Loucy (cell line): Measurements from ENCODE around the gene SLC7A9.

Experiments
- H2AFZ ChIP-seq: fragments of 200-600 bp; sonication (generic); 2 replicates; pipeline ENCODE4 v1.6.0; 2016; ENCODE audit warnings: antibody characterized with exemption, mild to moderate bottlenecking, low read length, moderate library complexity
- H3F3A ChIP-seq: fragments of 200-600 bp; 2 replicates; pipeline ENCODE4 v1.6.0; 2016; ENCODE audit warnings: antibody characterized with exemption, low read depth, mild to moderate bottlenecking
- H3K27me3 ChIP-seq: fragments of 200-600 bp; sonication (generic); 2 replicates; pipeline ENCODE4 v1.6.1; 2014; ENCODE audit warnings: low read length, mild to moderate bottlenecking; ENCODE audit not compliant: insufficient read depth, poor library complexity, severe bottlenecking
- H3K36me3 ChIP-seq: fragments of 200-600 bp; sonication (generic); 2 replicates; pipeline ENCODE4 v1.6.1; 2016; ENCODE audit warnings: low read length; ENCODE audit not compliant: insufficient read depth
- H3K4me1 ChIP-seq: fragments of 200-600 bp; sonication (generic); 2 replicates; pipeline ENCODE4 v1.5.1; 2014; ENCODE audit warnings: low read length, mild to moderate bottlenecking; ENCODE audit not compliant: insufficient read depth, poor library complexity, severe bottlenecking
- H3K4me2 ChIP-seq: fragments of 200-600 bp; sonication (generic); 2 replicates; pipeline ENCODE4 v1.6.0; 2014; ENCODE audit warnings: antibody characterized with exemption, low read length, low read depth, mild to moderate bottlenecking; ENCODE audit not compliant: poor library complexity, severe bottlenecking
- H3K4me3 ChIP-seq: fragments of 200-600 bp; sonication (generic); 2 replicates; pipeline ENCODE4 v1.5.1; 2014; ENCODE audit warnings: low read length, mild to moderate bottlenecking, mixed read lengths; ENCODE audit not compliant: poor library complexity, severe bottlenecking
- H3K79me2 ChIP-seq: fragments of 200-600 bp; sonication (generic); 2 replicates; pipeline ENCODE4 v1.6.1; 2014; ENCODE audit warnings: low read length; ENCODE audit not compliant: insufficient read depth
- H3K9ac ChIP-seq: fragments of 200-600 bp; sonication (generic); 2 replicates; pipeline ENCODE4 v1.6.0; 2014; ENCODE audit warnings: mild to moderate bottlenecking, low read depth, low read length, moderate library complexity; ENCODE audit not compliant: poor library complexity, severe bottlenecking
- H3K9me2 ChIP-seq: fragments of 200-600 bp; sonication (generic); replicated peaks from 2 replicates; pipeline ENCODE4 v1.6.1; 2016; ENCODE audit warnings: low read depth, low read length, mixed read lengths
- H3K9me3 ChIP-seq: fragments of 200-600 bp; sonication (generic); 2 replicates; pipeline ENCODE4 v1.6.1; 2014; ENCODE audit warnings: mild to moderate bottlenecking, antibody characterized with exemption, low read length, low read depth; ENCODE audit not compliant: insufficient read depth
- H4K20me1 ChIP-seq: fragments of 200-600 bp; sonication (generic); 2 replicates; pipeline ENCODE4 v1.6.0; 2014; ENCODE audit warnings: antibody characterized with exemption, low read length, mild to moderate bottlenecking; ENCODE audit not compliant: insufficient read depth, poor library complexity, severe bottlenecking
- EZH2phosphoT487 ChIP-seq: fragments of 200-600 bp; IDR thresholded peaks from 2 replicates; pipeline ENCODE4 v1.6.1; 2018; ENCODE audit warnings: antibody characterized with exemption, mild to moderate bottlenecking, moderate library complexity, borderline replicate concordance
- TF ChIP-seq, protein P1 (sequence below): fragments of 200-600 bp; sonication (generic); conservative IDR thresholded peaks from 2 replicates; pipeline ENCODE4 v1.5.1; 2014; ENCODE audit warnings: mild to moderate bottlenecking, antibody characterized with exemption, low read length

Gene SLC7A9

DNA sequence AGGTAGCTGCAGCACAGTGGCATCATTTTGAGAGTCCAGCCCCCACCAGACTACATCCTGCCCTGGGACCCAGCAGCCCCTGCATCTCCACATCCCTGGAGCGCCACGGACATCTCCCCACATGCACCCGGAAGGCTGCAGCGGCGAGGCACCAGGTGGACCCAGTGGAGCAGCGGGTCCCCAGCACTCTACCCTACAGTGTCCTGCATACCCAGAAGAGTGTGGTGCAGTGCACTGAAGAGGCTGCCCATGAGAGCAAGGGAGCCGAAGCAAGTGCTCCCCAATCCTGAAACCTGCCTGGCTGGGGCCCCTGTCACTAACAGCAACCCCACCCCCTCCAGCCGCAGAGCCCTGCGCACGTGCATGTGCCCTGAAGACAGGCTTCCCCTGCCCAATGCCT, 21.3 kb upstream of the SLC7A9 start:
- Histone ChIP-seq H3F3A (no peaks in the 10 kb centered on the region), H3K36me3 (no peaks in the 10 kb centered on the region), H3K4me1 (no peaks in the 10 kb centered on the region), H3K4me3 (no peak overlapping the region), H4K20me1 (no peaks in the 10 kb centered on the region), H3K9me2 (no peaks in the 10 kb centered on the region), H3K9ac (no peak overlapping the region), H2AFZ (no peak overlapping the region), H3K9me3 (peaks cover 5% of the 10 kb centered on the region; the same call in 1 of the 2 replicates), H3K79me2 (no peaks in the 10 kb centered on the region), H3K27me3 (no peaks in the 10 kb centered on the region), H3K4me2 (no peak overlapping the region)
- TF ChIP-seq, protein P1, sequence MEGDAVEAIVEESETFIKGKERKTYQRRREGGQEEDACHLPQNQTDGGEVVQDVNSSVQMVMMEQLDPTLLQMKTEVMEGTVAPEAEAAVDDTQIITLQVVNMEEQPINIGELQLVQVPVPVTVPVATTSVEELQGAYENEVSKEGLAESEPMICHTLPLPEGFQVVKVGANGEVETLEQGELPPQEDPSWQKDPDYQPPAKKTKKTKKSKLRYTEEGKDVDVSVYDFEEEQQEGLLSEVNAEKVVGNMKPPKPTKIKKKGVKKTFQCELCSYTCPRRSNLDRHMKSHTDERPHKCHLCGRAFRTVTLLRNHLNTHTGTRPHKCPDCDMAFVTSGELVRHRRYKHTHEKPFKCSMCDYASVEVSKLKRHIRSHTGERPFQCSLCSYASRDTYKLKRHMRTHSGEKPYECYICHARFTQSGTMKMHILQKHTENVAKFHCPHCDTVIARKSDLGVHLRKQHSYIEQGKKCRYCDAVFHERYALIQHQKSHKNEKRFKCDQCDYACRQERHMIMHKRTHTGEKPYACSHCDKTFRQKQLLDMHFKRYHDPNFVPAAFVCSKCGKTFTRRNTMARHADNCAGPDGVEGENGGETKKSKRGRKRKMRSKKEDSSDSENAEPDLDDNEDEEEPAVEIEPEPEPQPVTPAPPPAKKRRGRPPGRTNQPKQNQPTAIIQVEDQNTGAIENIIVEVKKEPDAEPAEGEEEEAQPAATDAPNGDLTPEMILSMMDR: no peak
- TF ChIP-seq EZH2phosphoT487: no peak

DNA sequence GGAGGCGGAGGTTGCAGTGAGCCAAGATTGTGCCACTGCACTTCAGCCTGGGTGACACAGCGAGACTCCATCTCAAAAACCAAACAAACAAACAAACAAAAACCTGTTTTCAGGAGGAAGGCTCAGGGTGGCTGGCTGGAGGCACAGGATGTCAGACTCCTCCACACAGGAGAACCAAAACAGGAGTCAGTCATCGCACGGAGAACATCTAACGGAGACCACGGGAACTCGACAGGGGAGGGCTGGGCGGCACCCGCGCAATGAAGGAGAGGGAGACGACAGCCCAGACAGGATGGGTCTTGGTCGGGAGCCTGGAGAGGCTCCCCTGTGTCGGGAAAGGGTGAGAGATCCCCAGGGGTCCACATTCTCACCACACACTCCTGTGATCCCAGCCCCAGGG, 20.8 kb upstream of the SLC7A9 start:
- no peaks in the 10 kb centered on the region for H3K9me2 ChIP-seq
- no peaks in the 10 kb centered on the region for H3K4me1 ChIP-seq
- H3K9ac ChIP-seq: no peak overlapping the region
- no peak overlapping the region for H2AFZ ChIP-seq
- no peaks in the 10 kb centered on the region for H3F3A ChIP-seq
- no peaks in the 10 kb centered on the region for H3K79me2 ChIP-seq
- H3K36me3 ChIP-seq: no peaks in the 10 kb centered on the region
- H3K4me2 ChIP-seq: no peak overlapping the region
- no peaks in the 10 kb centered on the region for H4K20me1 ChIP-seq
- TF ChIP-seq, protein P1: no peak
- TF ChIP-seq EZH2phosphoT487: no peak
- H3K9me3 ChIP-seq: peaks cover 5% of the 10 kb centered on the region; the same call in 1 of the 2 replicates
- H3K4me3 ChIP-seq: no peak overlapping the region
- no peaks in the 10 kb centered on the region for H3K27me3 ChIP-seq

DNA sequence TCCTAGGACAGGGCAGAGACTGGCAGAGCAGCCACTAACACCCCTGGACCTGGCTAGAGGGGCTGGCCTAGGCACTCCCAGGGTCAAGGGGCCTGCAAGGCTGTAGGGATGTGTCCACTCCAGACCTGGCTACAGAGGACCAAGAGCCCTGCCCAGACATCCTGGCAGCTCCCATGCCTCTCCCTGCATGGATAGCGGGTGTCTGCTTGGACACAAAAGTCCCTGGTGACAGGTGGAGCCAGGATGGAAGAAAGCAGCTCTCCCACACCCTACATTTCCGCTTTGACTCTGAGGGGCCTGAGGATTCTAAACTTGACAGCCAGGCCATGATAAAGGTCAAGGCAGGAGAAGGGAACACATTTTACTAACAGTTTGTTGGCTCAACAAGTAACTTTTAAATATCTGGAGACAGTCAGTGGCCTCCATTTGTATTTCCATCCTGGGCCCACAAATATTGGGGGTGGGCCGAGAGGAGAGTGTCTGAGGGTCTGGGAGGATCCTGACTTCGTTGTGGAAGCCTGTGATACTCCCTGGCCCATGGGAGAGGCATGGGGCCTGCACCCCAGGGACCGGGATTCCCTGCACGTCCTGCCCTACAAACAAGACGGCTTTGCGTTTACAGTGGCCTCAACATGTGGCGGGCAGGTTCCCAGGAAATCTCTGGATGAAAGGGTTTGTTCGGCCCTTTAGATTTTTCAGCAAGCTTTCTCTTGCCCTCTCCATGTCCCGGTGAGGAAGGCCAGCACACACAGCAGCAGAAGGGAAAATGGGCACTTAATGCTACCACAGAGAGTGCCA, 19.8 kb upstream of the SLC7A9 start:
- no peaks in the 10 kb centered on the region for H4K20me1 ChIP-seq
- H2AFZ ChIP-seq: no peak overlapping the region
- no peaks in the 10 kb centered on the region for H3K79me2 ChIP-seq
- H3K9me2 ChIP-seq: no peaks in the 10 kb centered on the region
- H3K4me3 ChIP-seq: no peak overlapping the region
- no peaks in the 10 kb centered on the region for H3K36me3 ChIP-seq
- no peak overlapping the region for H3K9ac ChIP-seq
- H3K4me2 ChIP-seq: no peak overlapping the region
- TF ChIP-seq, protein P1: no peak
- no peak for TF ChIP-seq EZH2phosphoT487
- no peaks in the 10 kb centered on the region for H3F3A ChIP-seq
- no peaks in the 10 kb centered on the region for H3K4me1 ChIP-seq
- H3K27me3 ChIP-seq: no peaks in the 10 kb centered on the region
- peaks cover 5% of the 10 kb centered on the region; the same call in 1 of the 2 replicates for H3K9me3 ChIP-seq
